HL-60/S4 (cell line): ENCODE data around the gene CTNNAL1.
"Not testable (repeated sequence)": the region's sequence is repeated elsewhere in the genome, so short reads cannot be mapped to it uniquely, and the experiment has no call there.

Experiments used
- in situ Hi-C: fragments of 300-500 bp; cut with MboI; formaldehyde crosslinking; loops from 2 replicates; pipeline ENCODE4 v1.14.3; 2022; ENCODE audit warnings: low sequenced_read_pairs

The CTNNAL1 gene

DNA sequence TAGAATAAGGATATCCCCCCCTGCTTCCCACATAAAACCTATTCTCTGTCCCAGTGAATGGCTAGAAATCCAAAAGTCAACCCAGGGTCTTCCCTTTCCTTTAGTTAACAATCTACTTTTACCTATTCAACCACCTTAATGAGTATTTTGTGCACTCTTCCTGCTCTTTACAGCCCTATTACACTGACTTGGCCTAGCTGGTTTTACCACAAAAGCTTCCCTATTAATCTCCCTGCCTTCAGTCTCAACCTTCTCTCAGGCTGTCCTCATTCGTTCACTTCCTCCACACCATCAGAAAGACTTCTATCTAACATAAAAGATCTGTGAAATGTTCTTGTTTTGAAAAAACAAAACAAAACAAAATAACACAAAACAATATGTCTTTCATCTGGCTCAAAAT lies 16.2 kb downstream of the CTNNAL1 start:
- in situ Hi-C loops = no loop called here

DNA sequence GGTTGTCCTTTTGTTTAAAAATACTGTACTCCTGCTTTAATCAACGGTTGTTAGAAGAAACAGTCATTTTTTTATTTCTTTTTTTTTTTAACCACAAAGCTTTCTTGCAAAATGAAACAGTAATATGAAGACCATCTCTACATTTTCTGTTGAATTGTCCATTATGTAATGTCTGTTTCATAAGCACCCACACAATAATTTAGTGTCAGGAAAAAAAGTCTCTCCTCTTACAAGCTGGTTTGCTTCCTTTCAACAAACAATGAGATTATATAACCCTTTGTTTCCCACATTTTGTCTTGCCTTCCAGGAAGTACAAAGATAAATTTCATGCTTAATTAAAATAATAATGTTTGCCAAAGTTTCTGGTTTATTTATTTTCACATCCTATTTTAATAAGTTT lies 16.7 kb downstream of the CTNNAL1 start:
- in situ Hi-C loops = no loop called here

DNA sequence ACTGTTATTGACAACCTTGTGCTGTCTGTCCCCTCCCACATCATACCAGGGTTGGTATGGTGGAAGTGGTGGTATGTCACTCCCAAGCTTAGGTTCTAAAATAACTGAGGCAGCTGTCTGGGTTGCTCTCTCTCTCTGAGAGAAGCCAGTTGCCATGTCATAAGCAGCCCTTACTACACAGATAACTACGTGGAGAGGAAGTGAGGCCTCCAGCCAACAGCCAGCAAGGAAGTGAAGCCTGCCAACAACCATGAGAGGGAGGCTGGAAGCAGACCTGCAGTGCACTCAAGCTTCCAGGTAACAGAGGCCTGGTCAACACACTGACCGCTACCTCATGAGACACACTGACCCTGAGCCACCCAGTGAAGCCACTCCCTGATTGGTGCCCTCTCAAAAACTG lies 18.6 kb downstream of the CTNNAL1 start:
- in situ Hi-C loops = no loop called here

DNA sequence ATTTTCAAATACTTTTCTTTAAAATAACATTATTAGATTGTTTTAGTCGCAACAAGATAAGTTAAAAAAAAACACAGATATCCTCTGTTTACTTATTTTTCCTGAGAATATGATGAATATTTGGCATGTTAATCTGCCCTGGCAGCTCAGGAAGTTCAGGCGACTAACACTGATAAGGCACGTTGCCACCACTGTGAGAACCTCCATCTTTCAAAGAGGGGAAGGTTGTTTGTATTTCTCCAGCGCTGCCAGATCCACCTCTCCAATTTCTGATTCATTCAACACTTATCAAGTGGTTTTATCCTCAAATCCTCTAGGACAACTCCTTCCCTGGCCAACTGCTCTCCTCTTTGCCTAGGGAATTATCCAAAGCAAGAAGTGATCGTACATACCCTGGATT lies 21.8 kb downstream of the CTNNAL1 start:
- in situ Hi-C loops = no loop called here

DNA sequence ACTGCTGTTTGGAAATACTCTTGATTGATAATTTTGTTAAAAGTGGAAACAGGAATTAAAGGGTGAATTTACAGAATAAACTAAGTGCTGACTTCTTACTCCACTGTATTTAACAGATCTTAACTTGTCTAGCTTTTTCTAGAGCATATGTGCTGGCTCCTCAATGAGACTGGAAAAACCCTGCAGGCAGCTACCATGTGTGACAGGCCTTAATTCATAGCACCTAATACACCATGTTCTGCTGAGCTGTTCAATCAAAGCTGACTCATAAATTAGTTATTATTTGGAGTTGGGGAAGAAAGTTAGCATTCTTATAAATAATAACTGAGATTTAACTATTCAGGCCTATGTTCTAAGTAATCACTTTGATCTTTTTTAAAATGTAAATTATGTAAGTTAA lies 29.4 kb downstream of the CTNNAL1 start:
- in situ Hi-C loops = no loop called here

DNA sequence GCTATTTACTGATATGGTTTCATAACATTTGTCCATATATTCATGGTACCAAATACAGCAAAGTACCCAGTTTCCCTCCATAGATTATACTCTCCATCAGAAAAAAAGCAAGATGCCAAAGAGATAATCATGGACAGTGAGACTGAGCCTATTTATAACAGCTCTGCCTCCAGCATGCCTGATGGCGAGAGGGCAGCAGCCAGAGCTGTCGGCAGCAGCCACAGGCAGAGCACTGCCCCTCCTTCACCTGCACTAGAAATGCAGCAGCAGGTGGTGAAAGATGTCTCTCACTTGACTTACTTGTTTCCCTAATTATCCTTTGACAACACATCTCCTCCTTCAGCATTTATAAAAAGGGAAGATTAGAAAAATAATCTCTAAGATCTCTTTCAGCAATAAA lies 32.4 kb downstream of the CTNNAL1 start:
- in situ Hi-C loops = no loop called here

DNA sequence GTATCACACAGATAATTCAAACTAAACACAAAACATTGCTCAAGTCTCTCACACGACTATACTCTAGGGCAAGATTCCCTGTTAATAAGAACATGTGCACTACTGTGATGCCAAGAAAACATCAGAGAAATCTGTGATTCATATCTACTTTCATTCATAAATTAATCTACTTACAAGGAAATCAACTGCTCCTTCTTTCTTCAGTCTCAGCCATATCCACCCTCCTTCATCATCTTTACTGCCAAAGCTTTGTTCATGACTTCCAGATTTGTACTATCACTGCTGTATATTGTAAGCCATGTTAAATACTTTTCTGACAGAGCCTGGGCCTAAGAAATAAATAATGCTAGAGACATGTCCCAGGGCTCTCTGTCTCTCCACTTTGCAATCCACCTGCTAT lies 35.1 kb downstream of the CTNNAL1 start:
- in situ Hi-C loops = no loop called here

DNA sequence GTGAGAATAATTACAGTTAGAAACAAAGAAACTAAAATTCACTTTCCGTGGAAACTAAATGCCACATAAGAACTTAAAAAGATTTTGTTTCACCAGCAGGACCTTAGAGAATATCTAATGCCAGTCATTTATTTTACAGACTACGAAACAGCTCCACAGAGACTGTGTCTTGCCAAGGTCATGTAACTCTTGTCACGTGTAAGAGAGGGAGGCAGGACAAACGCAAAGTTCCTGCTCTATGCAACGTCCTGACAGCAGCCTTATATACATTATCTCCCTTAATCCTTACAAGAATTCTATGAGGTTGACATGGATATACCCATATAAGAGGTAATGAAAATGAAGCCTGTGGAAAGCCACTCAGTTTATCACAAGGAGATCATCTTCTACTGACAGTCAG lies 39.4 kb downstream of the CTNNAL1 start:
- in situ Hi-C loops = no loop called here

DNA sequence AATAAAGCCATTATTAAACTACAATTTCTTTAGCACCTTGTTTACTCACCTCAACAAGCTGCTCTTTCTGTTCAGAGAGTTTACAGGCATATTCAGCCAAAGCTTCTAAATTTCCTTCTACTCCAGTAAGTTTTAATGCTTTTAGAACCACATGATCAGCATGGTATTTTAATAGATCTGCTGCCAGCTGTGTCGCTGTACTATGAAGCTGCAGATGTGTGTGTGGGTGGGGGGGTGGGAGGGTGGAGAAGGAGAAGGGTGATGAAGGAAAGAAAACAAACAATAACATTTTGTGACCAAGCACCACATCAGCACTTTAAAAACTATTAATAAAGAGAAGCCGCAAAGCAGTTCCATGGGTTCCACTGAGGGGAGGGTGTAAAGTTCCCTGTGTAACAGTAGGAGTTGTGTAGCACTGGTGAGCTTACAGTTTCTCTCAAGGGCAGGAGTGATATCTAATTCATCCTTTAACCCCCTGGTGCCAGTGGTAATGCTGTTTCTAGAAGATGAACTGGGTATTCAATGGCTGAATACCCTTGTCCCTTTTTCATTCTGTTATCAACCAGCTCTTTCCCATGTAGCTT lies 40.6 kb downstream of the CTNNAL1 start:
- in situ Hi-C loops = no loop called here

DNA sequence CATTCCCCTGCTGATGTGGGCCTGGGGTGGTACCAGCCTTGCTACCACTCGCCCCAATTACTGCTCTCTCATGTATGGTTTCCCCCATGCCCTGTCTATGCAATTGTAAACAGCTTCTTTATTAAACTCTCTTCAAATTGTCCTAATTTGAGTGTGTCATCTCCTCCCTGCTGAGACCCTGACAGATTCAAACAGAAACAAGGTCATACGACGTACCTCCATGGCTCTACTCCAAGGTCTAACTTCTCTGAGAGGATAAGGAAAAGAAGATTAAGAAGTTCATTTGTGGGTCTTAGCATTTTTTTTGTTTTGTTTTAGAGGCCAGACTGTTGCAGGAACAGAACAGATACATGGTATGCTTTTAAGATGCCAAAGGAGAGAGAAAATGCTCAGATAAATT lies 41.1 kb downstream of the CTNNAL1 start:
- in situ Hi-C loops = no loop called here

DNA sequence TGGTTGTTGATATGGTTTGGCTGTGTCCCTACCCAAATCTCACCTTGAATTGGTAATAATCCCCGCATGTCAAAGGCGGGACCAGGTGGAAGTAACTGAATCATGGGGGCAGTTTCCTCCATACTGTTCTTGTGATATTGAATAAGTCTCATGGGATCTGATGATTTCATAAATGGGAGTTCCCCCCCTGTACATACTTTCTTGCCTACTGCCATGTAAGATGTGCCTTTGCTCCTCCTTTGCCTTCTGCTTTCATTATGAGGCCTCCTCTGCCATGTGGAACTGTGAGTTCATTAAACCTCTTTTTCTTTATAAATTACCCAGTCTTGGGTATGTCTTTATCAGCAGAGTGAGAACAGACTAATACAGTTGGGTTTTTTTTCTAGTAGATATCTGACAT lies 41.9 kb downstream of the CTNNAL1 start:
- in situ Hi-C loops = not testable (repeated sequence)

DNA sequence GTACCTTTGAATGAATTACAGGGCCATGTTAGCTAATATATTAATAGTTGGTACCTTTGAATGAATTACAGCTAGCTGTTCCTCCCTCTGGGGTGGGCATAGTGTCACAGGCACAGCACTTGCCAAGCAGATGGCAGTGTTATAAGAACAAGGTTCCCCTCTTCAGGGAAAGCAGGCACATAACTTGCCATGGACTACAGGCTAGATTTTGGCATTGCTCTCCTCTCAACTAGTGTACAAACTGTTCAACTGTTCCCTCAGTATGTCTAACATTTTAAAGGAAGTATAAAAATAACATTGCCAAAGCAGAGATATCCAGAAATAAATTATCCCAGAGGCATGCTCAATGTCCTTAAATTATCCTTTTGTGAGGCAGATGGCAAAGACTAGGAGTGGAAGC lies 45.4 kb downstream of the CTNNAL1 start:
- in situ Hi-C loops = no loop called here

DNA sequence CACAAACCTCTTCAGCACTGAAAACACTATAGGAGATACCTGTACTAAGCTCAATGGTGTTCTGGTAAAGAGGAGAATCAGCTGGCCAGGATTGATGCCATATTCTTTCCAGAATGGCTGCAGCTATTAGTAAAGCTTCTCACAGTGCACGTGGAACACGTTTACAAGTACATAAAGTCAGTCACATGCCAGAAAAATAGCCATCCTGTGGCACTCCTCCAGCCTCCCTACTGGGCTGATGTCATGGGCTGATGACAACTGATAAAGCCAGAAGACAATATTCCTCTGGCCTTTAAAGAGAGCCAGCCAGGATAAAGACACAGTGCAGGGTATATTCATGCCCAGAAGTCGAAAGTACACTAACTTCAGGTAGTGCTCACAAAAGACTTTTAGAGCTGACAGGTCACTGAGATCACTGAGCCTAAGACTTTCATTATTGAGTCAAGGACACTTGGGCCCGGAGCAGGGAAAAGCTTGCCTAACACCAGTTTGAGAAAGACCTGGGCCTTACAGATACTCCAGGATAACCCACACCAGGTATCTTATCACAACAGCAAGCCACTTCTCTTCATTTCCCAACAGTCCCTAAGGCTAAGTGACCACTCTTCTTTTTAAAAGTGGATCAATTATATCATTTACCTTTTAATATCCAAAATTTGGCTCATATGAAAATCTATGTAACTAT lies 49.7 kb downstream of the CTNNAL1 start:
- in situ Hi-C loops = no loop called here

DNA sequence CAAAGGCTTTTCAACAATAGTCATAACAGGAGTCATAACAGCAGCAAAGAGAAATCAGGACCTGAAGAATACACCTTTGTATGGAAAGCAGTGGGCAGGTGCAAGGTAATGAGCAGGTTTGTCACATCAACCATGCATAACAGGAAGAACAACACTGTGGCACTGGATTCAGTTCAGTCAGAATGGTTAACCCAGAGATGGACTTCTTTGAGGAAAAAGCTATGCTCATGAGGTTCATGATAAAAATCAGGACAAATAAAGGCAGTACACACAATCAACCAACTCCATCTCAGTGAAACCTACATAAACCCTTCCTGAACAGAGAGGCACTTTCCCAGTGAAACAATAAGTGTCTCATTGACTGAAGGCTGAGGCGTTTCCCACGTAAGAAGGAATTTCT lies 52.1 kb downstream of the CTNNAL1 start:
- in situ Hi-C loops = no loop called here

DNA sequence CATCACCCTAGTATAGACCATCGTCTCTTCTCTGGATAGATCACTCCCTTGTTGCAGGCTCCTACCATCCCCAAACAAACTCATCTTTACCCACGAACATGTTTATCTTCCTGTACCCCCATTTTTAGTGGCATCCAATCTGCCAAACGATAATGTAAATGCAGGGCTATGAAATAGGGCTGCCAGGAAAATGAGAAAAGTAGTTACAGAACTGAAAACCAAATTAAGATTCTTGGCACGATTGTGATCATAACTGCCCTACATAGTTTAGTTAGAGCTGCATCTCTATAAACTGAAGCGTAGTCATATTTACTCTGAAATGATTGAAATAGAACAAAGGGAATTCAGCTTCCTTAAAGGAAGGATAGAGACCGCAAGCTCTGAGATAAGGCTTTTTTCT lies 53.0 kb downstream of the CTNNAL1 start:
- in situ Hi-C loops = no loop called here

DNA sequence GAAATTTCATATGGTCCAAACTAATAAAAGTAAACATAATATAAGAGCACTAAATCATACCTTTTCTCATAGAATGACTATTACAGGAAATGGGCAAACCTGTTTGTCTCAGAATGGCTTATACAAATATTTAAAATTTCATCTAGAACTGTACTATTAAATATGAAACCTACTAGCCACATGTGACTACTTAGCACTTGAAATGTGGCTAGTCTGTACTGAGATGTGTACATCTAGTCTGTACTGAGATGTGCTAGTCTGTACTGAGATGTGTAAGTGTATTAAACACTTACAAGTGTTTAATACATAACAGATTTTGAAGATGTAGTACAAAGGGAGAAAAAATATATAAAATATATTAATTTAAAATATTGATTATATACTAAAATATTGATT lies 56.7 kb downstream of the CTNNAL1 start:
- in situ Hi-C loops = no loop called here

DNA sequence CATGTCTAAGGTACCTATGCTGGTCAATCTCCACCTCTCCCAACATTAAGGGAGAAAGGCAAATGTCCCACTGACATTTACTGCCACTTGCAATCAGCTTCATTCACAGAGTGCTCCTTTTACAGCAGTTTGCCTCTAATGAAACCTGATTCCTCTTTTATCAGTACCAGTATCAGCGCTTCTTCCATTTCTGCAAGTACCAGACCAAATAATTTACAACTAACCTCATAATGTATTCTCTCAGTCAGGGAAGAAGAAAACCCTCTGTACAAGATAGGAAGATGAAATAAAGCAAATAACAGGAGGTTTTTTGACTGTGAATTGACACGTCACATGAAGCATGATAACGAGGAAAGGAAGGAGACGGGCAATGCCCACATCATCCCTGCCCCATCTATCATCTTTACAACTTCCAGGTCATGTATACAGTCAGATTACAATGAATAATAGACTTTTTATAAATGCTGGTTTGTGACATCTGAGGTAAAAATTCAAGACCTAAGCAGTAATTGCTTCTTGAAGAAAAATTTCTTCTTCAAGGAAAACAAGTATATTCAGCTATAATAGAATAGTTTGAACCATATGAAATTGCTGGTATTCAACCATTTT lies 57.2 kb downstream of the CTNNAL1 start:
- in situ Hi-C loops = no loop called here

DNA sequence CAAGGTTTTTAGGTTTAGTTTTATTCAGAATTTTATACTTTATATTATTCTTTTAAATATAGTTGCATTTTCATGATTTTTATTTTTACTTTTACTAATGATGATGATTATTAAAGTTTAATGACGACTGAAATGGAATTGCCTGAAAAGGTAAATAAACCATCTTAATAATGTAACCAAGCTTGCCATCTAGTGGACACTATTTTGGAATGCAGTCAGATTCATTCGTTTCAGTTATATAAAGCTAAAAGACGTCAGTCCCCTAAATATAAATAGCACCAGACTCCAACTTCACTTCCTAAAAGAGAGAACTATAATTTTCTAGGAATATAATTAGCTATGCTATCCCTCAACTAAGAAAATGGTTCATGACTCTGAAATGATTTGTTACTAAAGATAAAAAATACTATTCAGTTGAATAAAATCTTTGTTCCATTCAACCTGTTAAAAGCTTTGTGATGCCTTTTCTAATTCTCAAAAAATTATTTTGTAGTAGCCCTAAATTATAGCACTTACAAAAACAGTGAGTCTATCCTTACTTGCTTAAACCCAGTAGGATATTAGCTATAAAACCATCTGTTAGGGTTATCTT lies 59.2 kb downstream of the CTNNAL1 start:
- in situ Hi-C loops = no loop called here

DNA sequence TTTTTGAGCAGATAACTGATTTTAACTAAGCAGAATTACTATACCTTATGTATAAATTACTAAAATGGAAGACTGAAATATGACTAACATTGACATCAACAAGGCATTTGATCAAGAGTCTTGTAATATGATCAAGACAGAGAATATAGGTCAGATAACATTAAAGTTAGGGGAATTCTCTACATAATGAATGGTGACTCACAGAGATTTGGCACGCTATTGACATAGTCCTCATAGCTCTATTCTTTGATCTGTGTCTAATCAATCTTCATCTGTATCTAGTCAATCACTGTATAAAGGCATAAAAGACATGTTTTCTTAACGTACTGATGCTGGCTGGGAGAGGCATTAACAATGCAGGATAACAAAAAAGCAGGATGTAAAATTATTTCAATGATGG lies 61.7 kb downstream of the CTNNAL1 start:
- in situ Hi-C loops = no loop called here

DNA sequence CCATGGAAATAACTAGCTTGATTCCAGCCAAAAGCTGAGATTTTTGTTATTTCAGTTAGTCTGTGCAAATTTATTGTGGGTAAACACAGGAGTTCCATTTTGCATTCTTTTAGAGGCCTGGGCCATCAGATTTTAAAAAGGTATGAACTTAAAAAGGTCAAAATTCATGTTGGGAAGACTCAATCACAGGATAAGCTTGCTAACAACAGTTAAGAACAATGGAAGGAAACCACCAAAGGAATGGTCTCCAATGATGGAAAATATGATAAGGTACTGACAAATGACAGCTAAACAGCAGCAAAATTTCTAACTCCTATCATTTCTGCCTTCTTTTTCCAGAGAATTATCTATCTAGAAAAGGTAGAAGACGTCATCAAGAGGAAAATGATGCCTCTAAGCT lies 63.1 kb downstream of the CTNNAL1 start:
- in situ Hi-C loops = no loop called here

DNA sequence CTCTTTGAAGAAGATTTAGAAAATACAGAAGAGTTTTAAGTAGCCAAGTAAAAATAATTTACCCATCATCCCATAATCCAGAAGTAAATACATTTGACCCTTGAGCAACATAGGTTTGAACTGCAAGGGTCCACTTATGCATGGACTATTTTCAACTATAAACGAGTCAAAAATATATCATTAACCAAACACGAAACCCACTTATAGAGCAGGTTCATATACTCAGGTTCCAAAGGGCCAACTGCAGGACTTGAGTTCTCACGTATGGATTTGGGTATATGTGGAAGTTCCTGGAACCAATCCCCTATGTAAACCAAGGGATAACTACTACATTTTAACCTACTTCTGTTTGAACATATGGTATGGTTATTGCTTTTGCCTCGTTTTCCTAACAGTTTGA lies 73.3 kb downstream of the CTNNAL1 start:
- in situ Hi-C loops = no loop called here

DNA sequence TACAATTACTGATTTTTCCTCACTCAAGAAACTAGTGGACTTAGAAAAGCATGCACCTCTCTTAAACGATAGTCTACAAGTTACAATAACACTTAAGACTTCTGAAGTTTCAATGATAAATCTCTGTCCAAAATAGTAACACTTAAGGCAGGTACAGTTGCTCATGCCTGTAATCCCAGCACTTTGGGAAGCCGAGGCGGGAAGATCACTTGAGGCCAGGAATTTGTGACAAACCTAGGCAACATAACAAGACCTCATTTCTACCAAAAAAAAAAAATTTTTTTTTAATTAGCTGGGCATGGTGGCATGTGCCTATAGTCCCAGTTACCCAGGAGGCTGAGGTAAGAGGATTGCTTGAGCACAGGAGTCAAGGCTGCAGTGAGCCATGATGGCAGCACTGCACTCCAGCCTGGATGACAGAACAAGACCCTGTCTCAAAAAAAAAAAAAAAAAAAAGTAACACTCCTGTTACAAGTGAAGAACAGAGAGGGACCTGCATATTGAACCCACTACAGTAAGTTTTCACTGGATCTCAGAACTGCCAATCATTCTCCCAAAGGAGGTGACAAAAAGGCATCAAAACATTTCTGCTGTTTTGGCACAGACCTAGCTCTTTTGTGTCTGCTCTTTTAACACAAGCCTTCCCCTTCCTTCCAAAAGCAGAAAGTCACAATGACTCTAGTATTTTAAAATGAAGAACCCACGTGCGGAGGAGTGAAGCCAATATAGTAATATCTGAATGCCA lies 75.6 kb downstream of the CTNNAL1 start:
- in situ Hi-C loops = no loop called here
